IMR-90 (cell line): ENCODE data around the gene PLD3. TPM values are rescaled to one million over a fixed set of nuclear protein-coding genes. Genes with fewer than 3 reads are reported as not detected.

Experiments used
- ATAC-seq: fragments of 200-7000 bp; cut with Tn5 transposase; 2 replicates; pipeline ENCODE4 v1.9.1; 2020; ENCODE audit warnings: low read depth, mild to moderate bottlenecking, moderate library complexity
- BruUV-seq: library from RNA; stranded (reverse); fragments of 400-500 nt; replicated peaks from 2 replicates; lab custom pipeline; 2021; lab: Mats Ljungman, UMichigan
- CTCF ChIA-PET: fragments of 300-600 bp; formaldehyde crosslinking; extraction: SDS; loops from one replicate; lab custom pipeline; 2021; ENCODE audit warnings: antibody characterized with exemption; lab: Yijun Ruan, JAX
- POLR2A ChIA-PET: fragments of 300-600 bp; sonication (Branson Sonifier 250); formaldehyde crosslinking; loops from one replicate; lab custom pipeline; 2022; ENCODE audit warnings: antibody characterized with exemption; ENCODE audit not compliant: unreplicated experiment; lab: Charles Lee
- DNase-seq: peaks from one replicate; pipeline ENCODE4 v3.0.0; 2013
- H2AFZ ChIP-seq: replicated peaks from 2 replicates; pipeline ENCODE3; 2013; ENCODE audit warnings: low read length, mild to moderate bottlenecking; ENCODE audit not compliant: poor library complexity
- H2AK5ac ChIP-seq: 2 replicates; pipeline ENCODE4 v1.6.1; 2013; ENCODE audit warnings: low read depth, low read length, inconsistent platforms
- H2AK9ac ChIP-seq: replicated peaks from 2 replicates; pipeline ENCODE3; 2013; ENCODE audit warnings: mild to moderate bottlenecking, low read depth, low read length, moderate library complexity; ENCODE audit not compliant: poor library complexity
- H2BK120ac ChIP-seq: 2 replicates; pipeline ENCODE4 v1.6.1; 2013; ENCODE audit warnings: low read depth, low read length, inconsistent platforms
- H2BK15ac ChIP-seq: 3 replicates; pipeline ENCODE4 v1.6.1; 2013; ENCODE audit warnings: low read depth, low read length, inconsistent platforms
- H2BK20ac ChIP-seq: 2 replicates; pipeline ENCODE4 v1.6.1; 2013; ENCODE audit warnings: low read depth, mild to moderate bottlenecking, inconsistent platforms, low read length, moderate library complexity
- H2BK5ac ChIP-seq: 2 replicates; pipeline ENCODE4 v1.6.1; 2013; ENCODE audit warnings: mild to moderate bottlenecking, low read depth, low read length, inconsistent platforms; ENCODE audit not compliant: poor library complexity, severe bottlenecking
- H3K14ac ChIP-seq: replicated peaks from 2 replicates; pipeline ENCODE4 v1.6.1; 2013; ENCODE audit warnings: low read depth, low read length, inconsistent platforms
- H3K18ac ChIP-seq: 2 replicates; pipeline ENCODE4 v1.6.1; 2013; ENCODE audit warnings: low read depth, low read length, control low read depth
- H3K23ac ChIP-seq: 2 replicates; pipeline ENCODE4 v1.6.1; 2013; ENCODE audit warnings: low read depth, low read length, inconsistent platforms
- H3K27ac ChIP-seq: 2 replicates; pipeline ENCODE4 v1.5.1; 2013; ENCODE audit warnings: mild to moderate bottlenecking, control low read depth, low read length; ENCODE audit not compliant: insufficient read depth
- H3K27me3 ChIP-seq: 2 replicates; pipeline ENCODE4 v1.6.1; 2013; ENCODE audit warnings: low read length; ENCODE audit not compliant: control insufficient read depth, insufficient read depth
- H3K36me3 ChIP-seq: 2 replicates; pipeline ENCODE4 v1.6.1; 2013; ENCODE audit warnings: low read length, mixed read lengths; ENCODE audit not compliant: control insufficient read depth, insufficient read depth
- H3K4ac ChIP-seq: 2 replicates; pipeline ENCODE4 v1.6.1; 2013; ENCODE audit warnings: low read depth, low read length, inconsistent platforms
- H3K4me1 ChIP-seq: 2 replicates; pipeline ENCODE4 v1.6.1; 2013; ENCODE audit warnings: low read length, mixed read lengths; ENCODE audit not compliant: control insufficient read depth, insufficient read depth
- H3K4me2 ChIP-seq: 2 replicates; pipeline ENCODE4 v1.6.1; 2013; ENCODE audit warnings: low read depth, mild to moderate bottlenecking, control low read depth, low read length, moderate library complexity
- H3K4me3 ChIP-seq: 2 replicates; pipeline ENCODE4 v1.5.1; 2013; ENCODE audit warnings: low read depth, mild to moderate bottlenecking, control low read depth, low read length, moderate library complexity; ENCODE audit not compliant: insufficient read depth
- H3K56ac ChIP-seq: 2 replicates; pipeline ENCODE4 v1.6.1; 2013; ENCODE audit warnings: low read length, inconsistent platforms; ENCODE audit not compliant: insufficient read depth; ENCODE audit errors: extremely low read depth
- H3K79me1 ChIP-seq, 2 experiments: 2 replicates each; pipeline ENCODE4 v1.6.1; 2013; ENCODE audit warnings: low read length in 2 of 2, inconsistent platforms in 1 of 2, low read depth in 1 of 2
- H3K9ac ChIP-seq: 2 replicates; pipeline ENCODE4 v1.6.1; 2013; ENCODE audit warnings: low read depth, low read length, control low read depth
- H3K9me1 ChIP-seq: 2 replicates; pipeline ENCODE4 v1.6.1; 2013; ENCODE audit warnings: low read length, inconsistent platforms; ENCODE audit not compliant: insufficient read depth
- H3K9me3 ChIP-seq: 2 replicates; pipeline ENCODE4 v1.6.1; 2013; ENCODE audit warnings: low read length; ENCODE audit not compliant: control insufficient read depth, insufficient read depth
- H4K20me1 ChIP-seq: 2 replicates; pipeline ENCODE4 v1.6.1; 2013; ENCODE audit warnings: low read length, inconsistent platforms; ENCODE audit not compliant: insufficient read depth
- H4K5ac ChIP-seq: 2 replicates; pipeline ENCODE4 v1.6.1; 2013; ENCODE audit warnings: mild to moderate bottlenecking, low read depth, low read length, control low read depth
- H4K8ac ChIP-seq, 2 experiments: 2 replicates each; pipeline ENCODE4 v1.6.1; 2013; ENCODE audit warnings: low read depth in 2 of 2, low read length in 2 of 2, control low read depth in 1 of 2, inconsistent platforms in 1 of 2
- H4K91ac ChIP-seq: 2 replicates; pipeline ENCODE4 v1.6.1; 2013; ENCODE audit warnings: low read depth, low read length, inconsistent platforms; ENCODE audit not compliant: insufficient read depth
- BHLHE40 ChIP-seq: fragments of 150-350 bp; IDR thresholded peaks from 2 replicates; pipeline ENCODE4 v1.6.1; 2016; ENCODE audit warnings: mild to moderate bottlenecking, low read depth, low read length
- CEBPB ChIP-seq: IDR thresholded peaks from 2 replicates; pipeline ENCODE4 v1.6.1; 2012; ENCODE audit warnings: low read depth, low read length, improper control_type of control experiment
- CHD1 ChIP-seq: IDR thresholded peaks from 2 replicates; pipeline ENCODE4 v1.6.1; 2012; ENCODE audit warnings: low read depth, low read length, improper control_type of control experiment
- CTCF ChIP-seq: conservative IDR thresholded peaks from 2 replicates; pipeline ENCODE4 v1.5.1; 2012; ENCODE audit warnings: mild to moderate bottlenecking, low read depth, low read length, improper control_type of control experiment
- FOS ChIP-seq: fragments of 150-350 bp; IDR thresholded peaks from 2 replicates; pipeline ENCODE4 v1.6.1; 2016; ENCODE audit warnings: low read depth, low read length
- MAFK ChIP-seq: IDR thresholded peaks from 2 replicates; pipeline ENCODE4 v1.6.1; 2012; ENCODE audit warnings: low read depth, low read length, improper control_type of control experiment
- MAZ ChIP-seq: IDR thresholded peaks from 2 replicates; pipeline ENCODE4 v1.6.1; 2012; ENCODE audit warnings: low read depth, mild to moderate bottlenecking, low read length, improper control_type of control experiment, moderate library complexity, borderline replicate concordance
- MXI1 ChIP-seq: IDR thresholded peaks from 2 replicates; pipeline ENCODE4 v1.6.1; 2012; ENCODE audit warnings: low read depth, mild to moderate bottlenecking, low read length, moderate library complexity, borderline replicate concordance
- NFE2L2 ChIP-seq: fragments of 150-350 bp; IDR thresholded peaks from 2 replicates; pipeline ENCODE4 v1.6.1; 2016; ENCODE audit warnings: low read depth, mild to moderate bottlenecking, low read length
- POLR2A ChIP-seq: IDR thresholded peaks from 2 replicates; pipeline ENCODE4 v1.6.1; 2012; ENCODE audit warnings: mild to moderate bottlenecking, low read depth, low read length
- RAD21 ChIP-seq: IDR thresholded peaks from 2 replicates; pipeline ENCODE4 v1.6.1; 2012; ENCODE audit warnings: low read length, improper control_type of control experiment
- RFX5 ChIP-seq: IDR thresholded peaks from 2 replicates; pipeline ENCODE4 v1.8.0; 2012; ENCODE audit warnings: low read depth, mild to moderate bottlenecking, low read length, moderate library complexity
- SMC3 ChIP-seq: fragments of 150-350 bp; IDR thresholded peaks from 2 replicates; pipeline ENCODE4 v1.6.1; 2016; ENCODE audit warnings: low read depth, mild to moderate bottlenecking, antibody characterized with exemption, low read length, moderate library complexity
- WGBS, 2 experiments: methylation state at CpG; one replicate each; pipeline versions ENCODE4 v1.1.5 to v1.1.7; 2013; ENCODE audit warnings: missing lambda C conversion rate in 2 of 2; ENCODE audit not compliant: insufficient read length in 1 of 2; ENCODE audit errors: extremely low coverage in 2 of 2; 5-methylcytosine and 5-hydroxymethylcytosine counted together
- dilution Hi-C: fragments of 300-500 bp; cut with HindIII; formaldehyde crosslinking; loops from one replicate; pipeline ENCODE4 v1.14.3; 2018; ENCODE audit warnings: low sequenced_read_pairs; ENCODE audit not compliant: unreplicated experiment
- in situ Hi-C: fragments of 300-500 bp; cut with MboI; formaldehyde crosslinking; loops from 3 replicates; pipeline ENCODE4 v1.14.3; 2019; ENCODE audit warnings: low sequenced_read_pairs, inconsistent platforms, mixed read lengths
- intact Hi-C: fragments of 100-400 bp; cut with micrococcal nuclease; formaldehyde crosslinking; loops from 2 replicates; pipeline ENCODE4 v1.10.0; 2022
- polyA plus RNA-seq, 3 experiments: library from polyadenylated mRNA; depleted of rRNA; stranded (reverse); fragments of >200 nt; gene quantifications; 2 replicates each; pipeline ENCODE4 v1.2.3, GENCODE V29; 2012; ENCODE audit warnings: low replicate concordance in 1 of 3
- total RNA-seq: library from RNA; depleted of rRNA; stranded (reverse); fragments of >200 nt; gene quantifications from 2 replicates; pipeline ENCODE4 v1.2.3, GENCODE V29; 2012
- TF ChIP-seq, protein P1 (sequence below): fragments of 150-350 bp; IDR thresholded peaks from 2 replicates; pipeline ENCODE4 v1.6.1; 2016; ENCODE audit warnings: low read depth, mild to moderate bottlenecking, low read length, moderate library complexity, borderline replicate concordance
- TF ChIP-seq, protein P2 (sequence below): fragments of 150-350 bp; IDR thresholded peaks from 2 replicates; pipeline ENCODE4 v1.6.1; 2017; ENCODE audit warnings: mild to moderate bottlenecking, antibody characterized with exemption, low read length, low read depth

PLD3 gene
- total and polyA plus RNA-seq, 2 of the 4 experiments (the other 2 are of a cell fraction) = 117 to 665 TPM

DNA sequence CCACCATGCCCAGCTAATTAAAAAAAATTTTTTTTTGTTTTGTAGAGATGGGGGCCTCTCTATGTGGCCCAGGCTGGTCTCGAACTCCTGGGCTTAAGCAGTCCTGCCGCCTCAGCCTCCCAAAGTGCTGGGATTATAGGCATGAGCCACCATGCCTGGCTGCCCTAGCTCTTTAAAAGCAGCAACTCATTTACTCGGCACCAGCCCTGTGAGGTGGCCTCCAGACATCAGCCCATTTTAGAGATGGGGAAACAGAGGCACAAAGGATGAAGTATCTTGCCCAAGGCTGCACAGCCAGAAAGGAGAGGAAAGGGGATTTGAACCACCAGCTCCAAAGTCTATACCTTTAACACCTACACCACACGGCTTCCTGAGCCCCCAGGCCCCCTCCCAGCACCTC, 64.4 kb downstream of the PLD3 start:
- Histone ChIP-seq H4K91ac (no peak overlapping the region), H3K4ac (no peak overlapping the region), H3K9me1 (peaks cover 9% of the 10 kb centered on the region), H3K9ac (no peak overlapping the region), H4K20me1 (no peaks in the 10 kb centered on the region), H2BK120ac (no peak overlapping the region), H2AK9ac (no peak overlapping the region), H3K14ac (no peak overlapping the region), H2BK15ac (no peak overlapping the region), H3K9me3 (no peaks in the 10 kb centered on the region), H3K27ac (no peak overlapping the region), H3K4me1 (peaks cover 7% of the 10 kb centered on the region), H4K5ac (no peak overlapping the region), H3K36me3 (no peaks in the 10 kb centered on the region), H3K4me3 (no peak overlapping the region), H3K27me3 (no peaks in the 10 kb centered on the region), H3K23ac (no peak overlapping the region), H2BK20ac (no peak overlapping the region), H3K18ac (no peak overlapping the region), H3K56ac (no peak overlapping the region), H2BK5ac (no peak overlapping the region), H3K79me1 (no peaks in the 10 kb centered on the region), H2AFZ (no peak overlapping the region), H2AK5ac (0 out of 2 replicates have a peak overlapping the region, but pooled peaks have one; percentile 6), H3K4me2 (no peak overlapping the region), H4K8ac (no peak overlapping the region)
- no peak for ATAC-seq
- in situ Hi-C loops (no loop called here), intact Hi-C loops (no loop called here), dilution Hi-C loops (no loop called here)
- no peak for TF ChIP-seq RFX5
- TF ChIP-seq CHD1 = no peak
- no peak for TF ChIP-seq MXI1
- TF ChIP-seq POLR2A = no peak
- TF ChIP-seq, protein P1, sequence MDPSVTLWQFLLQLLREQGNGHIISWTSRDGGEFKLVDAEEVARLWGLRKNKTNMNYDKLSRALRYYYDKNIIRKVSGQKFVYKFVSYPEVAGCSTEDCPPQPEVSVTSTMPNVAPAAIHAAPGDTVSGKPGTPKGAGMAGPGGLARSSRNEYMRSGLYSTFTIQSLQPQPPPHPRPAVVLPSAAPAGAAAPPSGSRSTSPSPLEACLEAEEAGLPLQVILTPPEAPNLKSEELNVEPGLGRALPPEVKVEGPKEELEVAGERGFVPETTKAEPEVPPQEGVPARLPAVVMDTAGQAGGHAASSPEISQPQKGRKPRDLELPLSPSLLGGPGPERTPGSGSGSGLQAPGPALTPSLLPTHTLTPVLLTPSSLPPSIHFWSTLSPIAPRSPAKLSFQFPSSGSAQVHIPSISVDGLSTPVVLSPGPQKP = no peak
- no peak for TF ChIP-seq CTCF
- TF ChIP-seq MAFK = no peak
- no peak for TF ChIP-seq RAD21
- TF ChIP-seq NFE2L2 = no peak
- TF ChIP-seq BHLHE40 = no peak
- TF ChIP-seq FOS = no peak
- TF ChIP-seq, protein P2, sequence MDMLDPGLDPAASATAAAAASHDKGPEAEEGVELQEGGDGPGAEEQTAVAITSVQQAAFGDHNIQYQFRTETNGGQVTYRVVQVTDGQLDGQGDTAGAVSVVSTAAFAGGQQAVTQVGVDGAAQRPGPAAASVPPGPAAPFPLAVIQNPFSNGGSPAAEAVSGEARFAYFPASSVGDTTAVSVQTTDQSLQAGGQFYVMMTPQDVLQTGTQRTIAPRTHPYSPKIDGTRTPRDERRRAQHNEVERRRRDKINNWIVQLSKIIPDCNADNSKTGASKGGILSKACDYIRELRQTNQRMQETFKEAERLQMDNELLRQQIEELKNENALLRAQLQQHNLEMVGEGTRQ = no peak
- no peak for TF ChIP-seq CEBPB
- no peak for TF ChIP-seq SMC3
- TF ChIP-seq MAZ = no peak
- DNase-seq = no peak
- WGBS, 2 experiments = 100% methylated on average over 1 of the region's 4 CpGs; no CpG with 5 or more reads in 1 of the 2 experiments
- ChIA-PET CTCF (interaction anchor here (1.2 kb wide), 1 partner anchor 8 kb away, joined by 4 read pairs; no protein-coding TSS in a partner anchor), POLR2A (no interaction called here)
- no TSS peak for BruUV-seq
